GM12872 (cell line): ENCODE data around the gene SLC2A10.

Experiments
- TF ChIP-seq, protein P1 (sequence below): IDR thresholded peaks from 3 replicates; pipeline ENCODE4 v1.5.1; 2011; ENCODE audit warnings: low read depth, mild to moderate bottlenecking, low read length, moderate library complexity; ENCODE audit not compliant: insufficient read depth

The SLC2A10 gene

DNA sequence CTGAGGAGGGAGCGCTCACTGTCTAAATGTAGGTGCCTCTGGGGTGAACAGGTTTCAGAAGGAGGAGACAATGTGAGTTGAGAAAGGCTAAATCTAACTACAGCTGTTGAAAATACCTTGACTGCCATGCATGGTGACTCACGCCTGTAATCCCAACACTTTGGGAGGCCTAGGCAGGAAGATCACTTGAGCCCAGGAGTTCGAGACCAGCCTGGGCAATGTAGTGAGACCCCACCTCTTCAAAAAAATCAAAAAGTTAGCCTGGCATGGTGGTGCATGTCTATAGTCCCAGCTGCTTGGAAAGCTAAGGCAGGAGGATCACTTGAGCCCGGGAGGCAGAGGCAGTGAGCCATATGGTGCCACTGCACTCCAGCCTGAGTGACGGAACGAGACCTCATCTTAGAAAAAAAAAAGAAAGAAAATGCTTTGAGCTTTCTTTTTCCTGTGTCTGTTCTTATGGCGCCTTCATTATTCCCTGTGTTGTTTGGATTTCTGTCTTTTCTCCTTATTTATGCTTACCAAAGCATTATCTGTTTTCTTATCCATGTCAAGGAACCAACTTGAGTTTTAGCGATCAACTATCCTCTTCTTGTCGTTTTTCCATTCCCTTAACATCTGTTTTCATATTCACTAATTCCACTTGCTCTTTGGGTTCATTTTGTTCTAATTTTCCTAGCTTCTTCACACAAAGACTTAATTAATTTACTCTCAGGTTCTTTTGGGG is 8.5 kb downstream of the SLC2A10 start:
- TF ChIP-seq, protein P1, sequence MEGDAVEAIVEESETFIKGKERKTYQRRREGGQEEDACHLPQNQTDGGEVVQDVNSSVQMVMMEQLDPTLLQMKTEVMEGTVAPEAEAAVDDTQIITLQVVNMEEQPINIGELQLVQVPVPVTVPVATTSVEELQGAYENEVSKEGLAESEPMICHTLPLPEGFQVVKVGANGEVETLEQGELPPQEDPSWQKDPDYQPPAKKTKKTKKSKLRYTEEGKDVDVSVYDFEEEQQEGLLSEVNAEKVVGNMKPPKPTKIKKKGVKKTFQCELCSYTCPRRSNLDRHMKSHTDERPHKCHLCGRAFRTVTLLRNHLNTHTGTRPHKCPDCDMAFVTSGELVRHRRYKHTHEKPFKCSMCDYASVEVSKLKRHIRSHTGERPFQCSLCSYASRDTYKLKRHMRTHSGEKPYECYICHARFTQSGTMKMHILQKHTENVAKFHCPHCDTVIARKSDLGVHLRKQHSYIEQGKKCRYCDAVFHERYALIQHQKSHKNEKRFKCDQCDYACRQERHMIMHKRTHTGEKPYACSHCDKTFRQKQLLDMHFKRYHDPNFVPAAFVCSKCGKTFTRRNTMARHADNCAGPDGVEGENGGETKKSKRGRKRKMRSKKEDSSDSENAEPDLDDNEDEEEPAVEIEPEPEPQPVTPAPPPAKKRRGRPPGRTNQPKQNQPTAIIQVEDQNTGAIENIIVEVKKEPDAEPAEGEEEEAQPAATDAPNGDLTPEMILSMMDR, result no peak

DNA sequence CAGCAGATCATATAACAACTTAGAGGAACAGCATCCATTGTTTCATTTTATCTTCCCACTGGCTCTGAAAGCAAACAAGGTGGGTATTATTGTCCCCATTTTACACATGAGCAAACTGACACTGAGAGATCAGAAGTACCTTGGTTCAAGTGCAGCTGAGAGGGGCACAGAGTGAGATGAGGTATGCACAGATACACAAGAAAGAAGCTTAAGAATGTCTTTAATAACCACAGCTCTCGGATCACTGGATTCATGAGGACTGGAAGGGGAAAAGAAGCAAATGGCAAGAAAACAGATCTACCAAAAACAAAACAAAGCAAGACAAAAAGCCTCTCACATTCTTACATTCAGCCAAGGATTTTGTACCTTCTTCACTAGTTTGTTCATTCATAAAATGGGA is 10.6 kb downstream of the SLC2A10 start:
- TF ChIP-seq, protein P1, result no peak

DNA sequence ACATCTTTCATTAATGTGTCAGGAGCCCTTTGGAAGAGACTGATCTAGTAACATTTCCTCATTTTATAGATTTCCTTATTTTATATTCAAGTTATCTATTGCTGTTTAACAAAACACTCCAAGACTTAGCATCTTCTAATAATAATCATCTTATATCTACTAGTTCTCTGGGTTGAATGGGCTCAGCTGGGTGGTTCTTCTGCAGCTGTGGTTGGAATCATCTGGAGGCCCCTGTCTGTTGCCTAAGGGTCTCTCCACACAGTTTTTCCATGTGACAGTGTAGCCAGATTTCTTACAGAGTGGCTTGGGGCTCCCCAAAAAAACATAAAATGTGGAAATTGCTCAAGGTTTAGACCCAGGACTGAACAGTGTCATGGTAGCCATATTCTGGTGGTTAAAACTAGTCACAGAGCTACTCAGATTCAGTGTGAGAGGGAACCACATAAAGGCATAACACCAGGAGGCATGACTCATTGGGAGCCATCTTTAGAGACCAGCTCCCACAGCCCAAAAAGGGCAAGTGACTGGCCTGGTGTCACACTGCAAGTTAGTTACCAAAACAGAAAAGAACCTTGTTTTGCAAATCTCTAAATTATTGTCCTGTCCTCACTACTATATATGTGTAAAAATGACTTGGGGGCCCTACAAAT is 11.5 kb downstream of the SLC2A10 start:
- TF ChIP-seq, protein P1, result no peak

DNA sequence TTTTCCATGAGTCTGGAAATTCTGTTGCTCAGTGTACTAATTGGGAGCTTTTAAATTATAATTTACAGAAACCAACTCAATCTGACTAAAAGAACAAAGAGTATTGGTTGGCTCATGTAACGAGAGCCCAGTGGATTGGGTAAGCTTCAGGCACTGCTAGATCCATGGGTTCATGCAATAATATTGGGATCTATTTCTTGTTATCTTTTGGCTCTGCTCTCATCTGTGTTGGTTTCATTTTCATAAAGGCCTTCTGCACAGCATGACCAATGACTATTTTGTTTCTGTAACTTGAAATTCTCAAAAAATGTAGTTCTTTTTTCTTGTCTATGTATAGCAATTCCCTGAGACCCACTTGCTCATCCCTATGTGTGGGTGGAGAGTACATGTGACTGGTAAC is 12.0 kb downstream of the SLC2A10 start:
- TF ChIP-seq, protein P1, result no peak

DNA sequence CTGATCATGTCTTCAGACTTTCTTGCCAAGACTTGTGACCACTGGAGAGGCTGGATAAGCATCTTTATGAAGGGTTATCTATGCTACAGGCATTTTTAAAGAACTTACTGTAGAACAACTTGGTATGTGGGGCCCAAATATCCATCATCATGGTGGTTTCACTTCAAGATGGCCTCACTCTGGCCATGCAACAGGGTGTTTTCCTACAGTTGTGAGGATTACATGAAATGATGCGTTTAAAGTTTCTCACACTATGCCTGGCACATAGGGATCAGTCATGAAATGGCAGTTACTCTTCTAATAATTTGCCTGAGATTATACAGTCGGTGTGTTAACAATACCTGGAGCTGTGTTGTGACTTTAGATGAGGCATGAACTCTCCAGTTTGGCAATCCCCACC is 13.0 kb downstream of the SLC2A10 start:
- TF ChIP-seq, protein P1, result no peak

DNA sequence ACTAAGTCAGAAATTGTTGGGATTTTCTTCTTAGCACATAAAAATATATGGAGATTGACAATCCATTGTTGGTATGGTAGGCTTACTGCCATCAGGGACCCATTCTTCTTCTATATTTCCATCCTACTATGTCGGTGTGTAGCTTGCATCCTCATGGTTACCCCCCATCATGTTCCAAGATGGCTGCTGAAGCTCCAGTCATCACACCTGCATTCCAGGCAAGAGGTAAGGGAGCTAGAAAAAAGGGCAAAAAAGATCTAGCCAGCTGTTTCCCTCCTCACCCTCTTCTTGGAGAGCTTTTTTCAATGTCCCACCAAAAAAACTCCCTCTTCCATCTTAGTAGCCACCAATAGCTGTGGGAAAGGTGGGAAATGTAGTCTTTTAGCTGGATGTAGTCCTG is 13.6 kb downstream of the SLC2A10 start:
- TF ChIP-seq, protein P1, result no peak

DNA sequence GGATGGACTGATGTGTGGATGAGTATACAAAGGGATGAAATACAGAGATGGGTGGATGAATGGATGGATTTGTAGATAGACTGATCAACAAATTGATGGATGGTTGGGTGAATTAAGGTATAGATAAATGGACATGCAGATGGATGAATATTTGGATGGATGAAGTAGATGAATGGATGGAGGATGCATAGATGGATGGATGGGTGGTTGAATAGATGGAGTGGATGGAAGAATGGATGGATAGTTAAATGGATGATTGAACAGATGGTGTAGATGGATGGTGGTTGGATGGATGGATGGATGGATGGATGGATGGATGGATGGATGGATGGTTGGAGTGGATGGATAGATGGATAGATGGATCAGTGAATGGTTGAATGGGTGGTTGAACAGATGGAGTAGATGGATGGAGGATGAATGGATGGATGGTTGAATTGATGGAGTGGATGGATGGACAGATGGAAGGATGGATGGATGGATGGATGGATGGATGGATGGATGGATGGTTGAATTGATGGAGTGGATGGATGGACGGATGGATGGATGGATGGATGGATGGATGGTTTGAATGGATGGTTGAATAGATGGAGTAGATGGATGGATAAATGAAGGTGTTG is 15.0 kb downstream of the SLC2A10 start:
- TF ChIP-seq, protein P1, result no peak
